MM.1S (cell line): ENCODE data around the gene UBE2L6.

Experiments used
- CTCF ChIP-seq: fragments of 300-600 bp; sonication (generic); IDR thresholded peaks from 2 replicates; pipeline ENCODE4 v1.5.1; 2016; ENCODE audit warnings: antibody characterized with exemption, low read length, mixed read lengths
- EZH2 ChIP-seq: fragments of 300-600 bp; sonication (generic); optimal IDR thresholded peaks from 2 replicates; pipeline ENCODE3; 2017; ENCODE audit warnings: low read depth, mild to moderate bottlenecking, antibody characterized with exemption, low read length, mixed read lengths
- EZH2phosphoT487 ChIP-seq: fragments of 300-600 bp; sonication (generic); IDR thresholded peaks from 2 replicates; pipeline ENCODE4 v1.6.1; 2018; ENCODE audit warnings: antibody characterized with exemption, low read length

DNA sequence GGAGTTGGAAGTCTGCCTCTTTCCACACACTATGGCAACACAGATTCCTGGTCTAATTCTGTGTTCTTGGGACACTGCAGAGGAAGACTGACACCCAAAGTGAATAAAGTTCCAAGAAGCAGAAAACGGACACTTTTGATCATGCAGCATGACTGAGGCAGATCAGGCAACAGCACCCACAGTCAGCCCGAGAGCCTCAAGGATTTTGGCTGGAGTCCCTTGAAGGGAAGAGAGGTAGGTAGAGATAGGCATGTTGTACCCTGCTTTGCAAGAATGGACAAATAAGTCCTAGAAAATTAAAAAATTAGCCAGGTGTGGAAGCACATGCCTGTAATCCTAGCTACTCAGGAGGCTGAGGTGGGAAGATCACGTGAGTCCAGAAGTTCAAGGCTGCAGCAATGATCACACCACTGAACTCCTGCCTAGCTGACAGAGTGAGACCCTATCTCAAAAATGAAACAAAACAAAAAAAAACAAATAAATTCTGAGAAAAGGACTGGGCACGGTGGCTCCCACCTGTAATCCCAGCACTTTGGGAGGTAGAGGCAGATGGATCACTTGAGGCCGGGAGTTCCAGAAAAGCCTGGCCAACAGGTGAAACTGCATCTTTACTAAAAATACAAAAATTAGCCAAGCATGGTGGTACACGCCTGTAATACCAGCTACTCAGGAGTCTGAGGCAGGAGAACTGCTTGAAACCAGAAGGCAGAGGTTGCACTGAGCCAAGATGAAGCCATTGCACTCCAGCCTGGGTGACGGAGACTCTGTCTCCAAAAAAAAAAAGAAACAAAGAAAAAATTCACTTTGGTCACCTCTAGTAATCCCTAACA, 58.9 kb downstream of the UBE2L6 start:
- TF ChIP-seq EZH2phosphoT487: no peak
- TF ChIP-seq CTCF: no peak
- TF ChIP-seq EZH2: no peak
